A673 (cell line): ENCODE data around the gene SLAIN2. TPM values are rescaled to one million over a fixed set of nuclear protein-coding genes. Genes with fewer than 3 reads are reported as not detected.

Source experiments
- BruUV-seq: library from RNA; stranded (reverse); fragments of 400-500 nt; replicated peaks from 2 replicates; lab custom pipeline; 2021; lab: Mats Ljungman, UMichigan
- CTCF ChIA-PET: fragments of 300-600 bp; sonication (Branson Sonifier 250); formaldehyde crosslinking; loops from one replicate; lab custom pipeline; 2022; ENCODE audit warnings: antibody characterized with exemption; lab: Charles Lee
- POLR2A ChIA-PET: fragments of 300-600 bp; sonication (Branson Sonifier 250); formaldehyde crosslinking; loops from one replicate; lab custom pipeline; 2022; ENCODE audit warnings: antibody characterized with exemption; ENCODE audit not compliant: low non-redundant PET; lab: Charles Lee
- DNase-seq: peaks from one replicate; pipeline ENCODE4 v3.0.0-alpha.2; 2015; ENCODE audit warnings: low spot score
- H3K27ac ChIP-seq: fragments of 200-600 bp; sonication (generic); 2 replicates; pipeline ENCODE4 v1.5.1; 2016; ENCODE audit warnings: mixed run types, low read depth, mild to moderate bottlenecking, mixed read lengths, antibody characterized with exemption, low read length; ENCODE audit not compliant: poor library complexity, severe bottlenecking
- H3K27me3 ChIP-seq: fragments of 200-600 bp; sonication (generic); replicated peaks from 2 replicates; pipeline ENCODE4 v1.6.1; 2017; ENCODE audit warnings: mixed run types, low read depth, mild to moderate bottlenecking, mixed read lengths, antibody characterized with exemption, low read length; ENCODE audit not compliant: insufficient read depth, poor library complexity
- H3K36me3 ChIP-seq: fragments of 200-600 bp; sonication (generic); 2 replicates; pipeline ENCODE4 v1.6.1; 2016; ENCODE audit warnings: mixed run types, mild to moderate bottlenecking, mixed read lengths, antibody characterized with exemption, low read length; ENCODE audit not compliant: insufficient read depth, poor library complexity, severe bottlenecking
- H3K4me1 ChIP-seq: fragments of 200-600 bp; sonication (generic); 2 replicates; pipeline ENCODE4 v1.6.1; 2017; ENCODE audit warnings: mixed run types, mild to moderate bottlenecking, mixed read lengths, antibody characterized with exemption, low read length; ENCODE audit not compliant: insufficient read depth, poor library complexity, severe bottlenecking
- H3K4me3 ChIP-seq: fragments of 200-600 bp; sonication (generic); 2 replicates; pipeline ENCODE4 v1.5.1; 2016; ENCODE audit warnings: low read depth, mixed run types, mild to moderate bottlenecking, mixed read lengths, low read length; ENCODE audit not compliant: poor library complexity, severe bottlenecking
- H3K9me3 ChIP-seq: fragments of 200-600 bp; sonication (generic); 2 replicates; pipeline ENCODE4 v1.6.1; 2016; ENCODE audit warnings: mixed run types, low read depth, mild to moderate bottlenecking, mixed read lengths, antibody characterized with exemption, low read length; ENCODE audit not compliant: poor library complexity, severe bottlenecking
- EZH2 ChIP-seq: fragments of 200-600 bp; sonication (generic); IDR thresholded peaks from 2 replicates; pipeline ENCODE4 v1.6.1; 2017; ENCODE audit warnings: borderline replicate concordance, low read depth, mild to moderate bottlenecking, mixed read lengths, antibody characterized with exemption, low read length; ENCODE audit not compliant: poor library complexity, severe bottlenecking
- intact Hi-C: fragments of 100-400 bp; cut with micrococcal nuclease; formaldehyde crosslinking; loops from one replicate; pipeline ENCODE4 v1.10.0; 2022; ENCODE audit not compliant: unreplicated experiment
- total RNA-seq: library from RNA; stranded (reverse); gene quantifications from 2 replicates; pipeline ENCODE4 v1.2.3, GENCODE V29; 2021
- TF ChIP-seq, protein P1 (sequence below): fragments of 300-800, 200-600 bp; sonication (generic); conservative IDR thresholded peaks from 2 replicates; pipeline ENCODE4 v1.5.1; 2017; ENCODE audit warnings: low read depth, mild to moderate bottlenecking, antibody characterized with exemption, low read length, moderate library complexity, mixed read lengths

SLAIN2 gene
- total RNA-seq, 1 experiment from 2014 or later = 74.0 TPM

DNA sequence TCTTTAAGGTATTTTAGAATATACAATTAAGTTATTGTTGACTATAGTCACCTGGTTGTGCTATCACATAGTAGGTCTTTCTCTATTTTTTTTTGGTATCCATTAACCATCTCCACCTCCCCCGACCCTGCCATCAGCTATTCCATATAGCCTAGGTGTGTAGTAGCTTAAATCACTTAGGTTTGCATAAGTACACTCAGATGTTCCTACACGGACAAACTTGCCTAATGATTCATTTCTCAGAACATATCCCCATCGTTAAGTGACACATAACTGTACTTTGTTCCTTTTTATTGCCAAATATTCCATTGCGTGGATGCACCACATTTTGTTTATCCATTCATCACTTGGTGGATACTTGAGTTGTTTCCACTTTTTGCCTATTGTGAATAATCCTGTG, 67.9 kb downstream of the SLAIN2 start:
- DNase-seq = no peak
- intact Hi-C loops = no loop called here
- H3K4me3 ChIP-seq = no peak overlapping the region
- POLR2A ChIA-PET = no interaction called here
- H3K4me1 ChIP-seq = peaks cover 9% of the 10 kb centered on the region
- H3K27me3 ChIP-seq = no peaks in the 10 kb centered on the region
- CTCF ChIA-PET = no interaction called here
- BruUV-seq = no TSS peak
- H3K36me3 ChIP-seq = no peaks in the 10 kb centered on the region
- H3K27ac ChIP-seq = no peak overlapping the region
- TF ChIP-seq EZH2 = no peak
- TF ChIP-seq, protein P1, sequence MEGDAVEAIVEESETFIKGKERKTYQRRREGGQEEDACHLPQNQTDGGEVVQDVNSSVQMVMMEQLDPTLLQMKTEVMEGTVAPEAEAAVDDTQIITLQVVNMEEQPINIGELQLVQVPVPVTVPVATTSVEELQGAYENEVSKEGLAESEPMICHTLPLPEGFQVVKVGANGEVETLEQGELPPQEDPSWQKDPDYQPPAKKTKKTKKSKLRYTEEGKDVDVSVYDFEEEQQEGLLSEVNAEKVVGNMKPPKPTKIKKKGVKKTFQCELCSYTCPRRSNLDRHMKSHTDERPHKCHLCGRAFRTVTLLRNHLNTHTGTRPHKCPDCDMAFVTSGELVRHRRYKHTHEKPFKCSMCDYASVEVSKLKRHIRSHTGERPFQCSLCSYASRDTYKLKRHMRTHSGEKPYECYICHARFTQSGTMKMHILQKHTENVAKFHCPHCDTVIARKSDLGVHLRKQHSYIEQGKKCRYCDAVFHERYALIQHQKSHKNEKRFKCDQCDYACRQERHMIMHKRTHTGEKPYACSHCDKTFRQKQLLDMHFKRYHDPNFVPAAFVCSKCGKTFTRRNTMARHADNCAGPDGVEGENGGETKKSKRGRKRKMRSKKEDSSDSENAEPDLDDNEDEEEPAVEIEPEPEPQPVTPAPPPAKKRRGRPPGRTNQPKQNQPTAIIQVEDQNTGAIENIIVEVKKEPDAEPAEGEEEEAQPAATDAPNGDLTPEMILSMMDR = no peak
- no peaks in the 10 kb centered on the region for H3K9me3 ChIP-seq

DNA sequence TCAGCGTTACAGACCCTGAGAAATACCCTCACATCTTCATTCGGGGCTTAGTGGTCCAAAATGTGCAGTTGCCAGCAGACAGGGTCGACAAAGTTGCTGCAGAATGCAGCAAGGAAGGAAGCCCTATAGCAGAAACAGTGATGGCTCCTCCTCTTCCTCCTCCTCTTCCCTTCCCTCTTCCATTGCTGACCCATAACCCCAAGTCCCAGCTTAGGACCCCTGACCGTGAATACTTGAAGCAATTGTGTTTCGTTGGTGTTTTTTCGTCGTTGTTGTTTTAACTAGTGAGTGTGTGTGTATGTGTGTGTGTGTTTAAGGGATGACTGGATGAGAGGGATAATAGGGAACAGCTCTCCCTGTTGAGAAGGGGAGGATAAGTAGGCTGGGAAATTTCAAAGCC, 69.5 kb downstream of the SLAIN2 start:
- Histone ChIP-seq H3K36me3 (no peaks in the 10 kb centered on the region), H3K9me3 (no peaks in the 10 kb centered on the region), H3K4me1 (peaks cover 9% of the 10 kb centered on the region), H3K27ac (no peak overlapping the region), H3K27me3 (no peaks in the 10 kb centered on the region), H3K4me3 (no peak overlapping the region)
- ChIA-PET CTCF (no interaction called here), POLR2A (no interaction called here)
- no peak for DNase-seq
- intact Hi-C loops = no loop called here
- no TSS peak for BruUV-seq
- no peak for TF ChIP-seq EZH2
- TF ChIP-seq, protein P1 = no peak

DNA sequence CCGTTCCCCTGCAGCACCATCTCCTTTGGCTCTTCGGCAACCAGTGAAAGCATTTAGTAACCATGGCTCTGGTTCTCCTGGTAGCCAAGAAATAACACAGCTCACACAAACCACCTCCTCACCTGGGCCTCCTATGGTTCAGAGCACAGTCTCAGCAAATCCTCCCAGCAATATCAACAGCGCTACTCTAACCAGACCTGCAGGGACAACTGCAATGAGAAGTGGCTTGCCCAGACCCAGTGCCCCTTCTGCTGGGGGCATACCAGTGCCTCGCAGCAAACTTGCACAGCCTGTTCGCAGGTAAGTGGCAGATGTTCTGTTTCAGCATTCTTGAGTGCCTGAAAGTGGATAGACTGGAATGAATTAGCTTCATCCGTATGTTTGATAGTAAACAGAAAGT, 78.8 kb downstream of the SLAIN2 start:
- intact Hi-C loops = no loop called here

More for the DNA sequence above, 78.8 kb downstream of the SLAIN2 start:
- Histone ChIP-seq H3K9me3 (no peaks in the 10 kb centered on the region), H3K4me3 (no peak overlapping the region), H3K4me1 (no peaks in the 10 kb centered on the region), H3K27me3 (no peaks in the 10 kb centered on the region), H3K27ac (no peak overlapping the region), H3K36me3 (peaks cover 10% of the 10 kb centered on the region)
- ChIA-PET POLR2A (no interaction called here), CTCF (no interaction called here)
- BruUV-seq = no TSS peak
- TF ChIP-seq, protein P1 = no peak
- TF ChIP-seq EZH2 = no peak
- no peak for DNase-seq
